ENCODE data around the gene BBS2.

DNA sequence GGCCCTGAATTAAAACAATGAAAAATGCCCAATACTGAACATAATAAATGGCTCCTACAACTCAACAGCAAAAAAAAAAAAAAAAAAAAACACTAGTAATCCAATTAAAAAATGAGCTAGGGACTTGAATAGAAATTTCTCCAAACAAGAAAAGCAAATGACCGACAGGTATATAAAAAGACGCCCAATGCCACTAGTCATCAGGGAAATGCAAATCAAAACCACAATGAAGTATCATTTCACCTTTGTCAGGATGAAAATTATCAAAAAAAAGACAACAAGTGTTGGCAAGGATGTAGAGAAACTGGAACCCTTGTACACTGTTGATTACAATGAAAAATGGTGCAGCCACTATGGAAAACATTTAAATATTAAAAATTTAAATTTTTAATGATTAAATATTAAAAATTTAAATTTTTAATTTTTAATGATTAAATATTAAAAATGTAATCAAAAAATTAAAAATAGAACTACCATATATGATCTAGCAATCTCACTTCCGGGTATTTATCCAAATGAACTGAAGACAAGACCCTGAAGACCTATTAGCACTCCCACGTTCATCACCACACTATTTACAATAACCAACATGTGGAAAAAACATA lies 28.1 kb downstream of the BBS2 start:
- TF ChIP-seq, protein P1, sequence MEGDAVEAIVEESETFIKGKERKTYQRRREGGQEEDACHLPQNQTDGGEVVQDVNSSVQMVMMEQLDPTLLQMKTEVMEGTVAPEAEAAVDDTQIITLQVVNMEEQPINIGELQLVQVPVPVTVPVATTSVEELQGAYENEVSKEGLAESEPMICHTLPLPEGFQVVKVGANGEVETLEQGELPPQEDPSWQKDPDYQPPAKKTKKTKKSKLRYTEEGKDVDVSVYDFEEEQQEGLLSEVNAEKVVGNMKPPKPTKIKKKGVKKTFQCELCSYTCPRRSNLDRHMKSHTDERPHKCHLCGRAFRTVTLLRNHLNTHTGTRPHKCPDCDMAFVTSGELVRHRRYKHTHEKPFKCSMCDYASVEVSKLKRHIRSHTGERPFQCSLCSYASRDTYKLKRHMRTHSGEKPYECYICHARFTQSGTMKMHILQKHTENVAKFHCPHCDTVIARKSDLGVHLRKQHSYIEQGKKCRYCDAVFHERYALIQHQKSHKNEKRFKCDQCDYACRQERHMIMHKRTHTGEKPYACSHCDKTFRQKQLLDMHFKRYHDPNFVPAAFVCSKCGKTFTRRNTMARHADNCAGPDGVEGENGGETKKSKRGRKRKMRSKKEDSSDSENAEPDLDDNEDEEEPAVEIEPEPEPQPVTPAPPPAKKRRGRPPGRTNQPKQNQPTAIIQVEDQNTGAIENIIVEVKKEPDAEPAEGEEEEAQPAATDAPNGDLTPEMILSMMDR (IDR thresholded peaks at IDR 0.05), result no peak
- no peak for TF ChIP-seq POLR2A (IDR thresholded peaks at IDR 0.05)
